Left renal pelvis (tissue), 4 donors: Measurements from ENCODE around the gene FBXO44. TPM values are rescaled to one million over a fixed set of nuclear protein-coding genes. Genes with fewer than 3 reads are reported as not detected.
A peak's percentile ranks its signal among the peaks of the same experiment; 100 is the strongest.

Source experiments
- DNase-seq, 4 donors: peaks; one replicate each; pipeline ENCODE4 v3.0.0-alpha.2; 2013; ENCODE audit warnings: low read depth in 4 of 4, low spot score in 3 of 4
- polyA plus RNA-seq, 4 donors: library from polyadenylated mRNA; unstranded; fragments of 120-200 nt; gene quantifications; one replicate each; pipeline ENCODE4 v1.2.1, GENCODE V29; 2013; ENCODE audit not compliant: insufficient read length in 4 of 4

FBXO44 gene
- polyA plus RNA-seq, 4 donors, result 6.0 to 21.1 (median 14.8) TPM

DNA sequence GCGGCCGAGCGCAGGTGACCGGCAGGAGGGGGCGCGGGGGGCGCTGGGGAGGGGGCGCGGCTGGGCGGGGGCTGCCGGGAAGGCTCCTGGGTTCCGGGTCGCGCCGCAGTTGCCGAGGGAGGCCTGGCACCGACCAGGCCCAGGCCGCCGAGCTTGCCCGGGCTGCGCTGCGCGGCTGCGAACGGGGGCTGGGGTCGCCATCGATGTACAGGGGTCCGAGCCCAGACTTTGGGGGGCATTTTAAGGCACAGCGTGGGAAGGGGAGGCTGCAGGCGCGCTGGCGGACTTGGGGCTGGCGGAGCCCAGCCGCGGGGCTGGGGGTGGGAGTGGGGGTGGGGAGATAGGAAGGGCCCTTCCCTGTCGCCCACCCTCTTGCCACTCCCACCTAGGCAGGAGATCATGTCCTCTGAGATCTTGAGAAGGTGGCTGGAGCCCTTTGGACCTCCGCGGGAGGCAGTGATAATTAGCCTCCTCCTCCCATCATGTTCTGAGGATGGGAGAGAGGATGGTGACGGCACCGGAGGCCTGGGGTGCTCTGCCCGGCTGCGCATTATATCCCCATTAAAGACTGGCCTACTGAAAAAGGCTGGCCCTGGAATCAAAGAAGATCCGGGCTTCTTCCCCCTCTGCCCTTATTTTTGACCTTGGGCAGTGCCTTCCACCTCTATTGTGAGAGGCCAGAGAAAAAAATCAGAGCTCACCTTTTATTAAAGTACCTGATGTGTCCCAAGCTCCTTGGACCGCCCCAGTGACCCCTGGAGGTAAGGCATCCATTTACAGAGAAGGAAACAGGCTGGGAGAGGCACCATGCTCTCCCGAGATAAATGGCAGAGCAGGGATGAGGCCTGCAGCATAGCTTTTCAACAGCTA lies 497 bp downstream of the FBXO44 start:
- no peak for DNase-seq

- DNase-seq, result no peak
Observed at GRCh38 chr1:11657654-11658053, 3.0 kb downstream of the FBXO44 start.

DNA sequence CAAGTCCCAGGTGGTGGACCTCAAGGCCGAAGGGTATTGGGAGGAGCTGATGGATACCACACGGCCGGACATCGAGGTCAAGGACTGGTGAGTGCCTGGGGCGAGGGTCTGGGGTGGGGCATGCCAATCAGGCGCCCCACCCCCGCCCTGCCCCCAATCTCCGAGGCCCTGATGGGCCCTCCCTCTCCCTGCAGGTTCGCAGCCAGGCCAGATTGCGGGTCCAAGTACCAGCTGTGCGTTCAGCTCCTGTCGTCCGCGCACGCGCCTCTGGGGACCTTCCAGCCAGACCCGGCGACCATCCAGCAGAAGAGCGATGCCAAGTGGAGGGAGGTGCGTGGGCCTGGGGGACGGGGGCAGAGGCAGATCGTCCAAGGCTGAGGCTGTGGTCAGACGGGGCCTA lies 3.9 kb downstream of the FBXO44 start:
- no peak for DNase-seq

GRCh38 chr1:11659748-11660147 lies 5.1 kb downstream of the FBXO44 start:
- no peak for DNase-seq

DNA sequence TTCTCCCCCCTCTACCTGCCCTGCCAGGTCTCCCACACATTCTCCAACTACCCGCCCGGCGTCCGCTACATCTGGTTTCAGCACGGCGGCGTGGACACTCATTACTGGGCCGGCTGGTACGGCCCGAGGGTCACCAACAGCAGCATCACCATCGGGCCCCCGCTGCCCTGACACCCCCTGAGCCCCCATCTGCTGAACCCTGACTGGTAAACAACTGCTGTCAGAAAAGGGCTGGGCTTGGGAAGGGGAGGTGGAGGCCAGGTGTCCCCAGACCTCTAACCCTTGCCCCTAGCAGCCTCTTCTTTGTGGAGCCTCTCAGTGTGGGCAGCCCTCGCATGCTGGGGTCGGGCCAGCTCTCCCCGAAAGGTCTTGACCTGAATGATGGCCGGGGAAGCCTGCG lies 6.4 kb downstream of the FBXO44 start:
- DNase-seq, result no peak

- no peak for DNase-seq
Observed at GRCh38 chr1:11664336-11665065, 9.8 kb downstream of the FBXO44 start.

- DNase-seq, result no peak
Observed at GRCh38 chr1:11668516-11668915, 13.8 kb downstream of the FBXO44 start.

DNA sequence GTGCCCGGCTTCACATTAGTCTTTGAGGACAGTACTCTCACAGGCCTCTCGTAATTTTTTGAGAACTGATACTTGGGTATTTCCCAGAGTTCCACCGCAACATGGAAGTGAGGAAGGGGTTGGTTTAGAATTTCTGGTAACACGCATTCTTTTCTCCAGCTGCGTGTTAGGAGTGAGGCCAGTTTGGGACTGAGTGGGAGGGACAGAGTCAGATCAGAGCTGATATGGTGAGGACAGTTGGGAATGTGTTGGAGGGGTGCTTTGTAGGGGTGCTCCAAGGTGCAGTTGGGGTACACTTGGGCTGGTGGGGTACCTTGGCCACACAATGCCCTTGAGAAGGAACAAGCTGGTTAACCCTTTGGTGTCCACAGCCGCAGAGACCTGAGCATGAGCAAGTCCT lies 16.1 kb downstream of the FBXO44 start:
- no peak for DNase-seq

- DNase-seq, result no peak
Observed at GRCh38 chr1:11671205-11671543, 16.5 kb downstream of the FBXO44 start.

DNA sequence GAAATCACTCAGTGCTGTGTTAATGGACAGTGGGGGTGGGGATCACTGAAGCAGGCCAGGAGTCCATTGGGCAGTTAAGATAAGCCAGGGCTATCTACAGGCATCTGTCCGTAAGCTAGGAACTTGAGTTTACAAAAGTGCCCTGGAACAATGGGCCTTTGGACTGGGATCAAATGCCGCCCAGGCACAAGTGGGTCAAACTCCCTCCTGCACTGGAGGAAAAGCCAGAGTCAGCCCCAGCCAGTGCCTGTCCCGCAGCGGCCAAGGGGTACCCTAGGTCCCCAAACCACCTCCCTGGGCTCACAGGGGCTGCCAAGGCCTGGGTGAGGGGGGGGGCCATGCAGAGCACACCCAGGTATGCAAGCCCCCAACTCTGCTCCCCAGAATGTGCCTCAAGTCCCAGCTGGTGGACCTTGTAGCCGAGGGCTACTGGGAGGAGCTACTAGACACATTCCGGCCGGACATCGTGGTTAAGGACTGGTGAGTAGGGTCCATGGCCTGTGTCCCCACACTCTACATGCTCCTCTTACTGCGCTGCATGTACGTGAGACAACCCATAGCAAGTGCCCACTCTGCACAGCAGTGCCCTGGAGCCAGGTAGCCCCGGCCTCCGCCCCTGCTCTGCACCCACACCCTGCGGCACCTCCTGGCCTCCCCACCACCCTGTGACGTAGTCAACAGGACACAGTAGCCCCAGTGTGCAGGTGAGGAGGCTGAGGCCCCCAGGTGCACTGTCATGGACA lies 17.0 kb downstream of the FBXO44 start:
- no peak for DNase-seq

GRCh38 chr1:11673089-11673769 lies 18.6 kb downstream of the FBXO44 start:
- no peak for DNase-seq

DNA sequence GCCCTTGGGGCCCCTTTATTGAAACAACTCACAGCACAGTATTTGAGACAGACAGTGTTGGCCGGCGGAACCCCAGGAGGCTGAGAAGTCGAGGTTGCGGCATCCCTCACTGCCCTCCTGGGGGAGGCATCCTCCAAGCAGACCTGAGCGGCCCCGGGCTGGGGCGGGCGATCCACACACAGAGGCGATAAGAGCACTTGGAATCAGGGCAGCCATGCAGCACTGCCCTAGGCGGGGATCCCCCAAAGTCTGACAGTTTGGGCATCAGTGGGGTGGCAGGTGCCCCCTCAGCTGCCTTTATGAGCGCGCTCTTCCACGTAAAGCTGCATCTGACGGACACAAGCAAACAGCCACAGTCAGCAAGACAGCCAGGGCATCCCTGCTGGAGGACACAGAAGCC lies 19.8 kb downstream of the FBXO44 start:
- DNase-seq, result no peak

DNA sequence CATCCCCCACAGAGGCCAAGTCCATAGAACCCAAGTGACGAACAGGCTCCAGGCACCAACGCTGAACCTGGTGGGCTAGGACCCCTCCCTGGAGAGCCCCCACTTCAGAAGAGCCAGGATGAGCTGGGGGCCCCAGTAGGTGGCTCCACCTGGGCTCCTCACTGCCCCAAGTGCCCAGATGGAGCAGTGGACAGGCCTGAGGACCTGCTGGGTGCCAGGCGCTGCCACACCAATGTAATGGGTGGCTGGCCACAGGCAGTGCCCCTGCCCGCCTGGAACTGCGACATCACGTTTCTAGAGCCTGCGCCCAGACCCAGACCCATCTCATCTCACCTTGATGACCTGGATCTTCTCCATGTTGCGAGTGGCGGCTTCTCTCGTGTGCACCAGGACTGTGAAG lies 20.6 kb downstream of the FBXO44 start:
- DNase-seq, result no peak

DNA sequence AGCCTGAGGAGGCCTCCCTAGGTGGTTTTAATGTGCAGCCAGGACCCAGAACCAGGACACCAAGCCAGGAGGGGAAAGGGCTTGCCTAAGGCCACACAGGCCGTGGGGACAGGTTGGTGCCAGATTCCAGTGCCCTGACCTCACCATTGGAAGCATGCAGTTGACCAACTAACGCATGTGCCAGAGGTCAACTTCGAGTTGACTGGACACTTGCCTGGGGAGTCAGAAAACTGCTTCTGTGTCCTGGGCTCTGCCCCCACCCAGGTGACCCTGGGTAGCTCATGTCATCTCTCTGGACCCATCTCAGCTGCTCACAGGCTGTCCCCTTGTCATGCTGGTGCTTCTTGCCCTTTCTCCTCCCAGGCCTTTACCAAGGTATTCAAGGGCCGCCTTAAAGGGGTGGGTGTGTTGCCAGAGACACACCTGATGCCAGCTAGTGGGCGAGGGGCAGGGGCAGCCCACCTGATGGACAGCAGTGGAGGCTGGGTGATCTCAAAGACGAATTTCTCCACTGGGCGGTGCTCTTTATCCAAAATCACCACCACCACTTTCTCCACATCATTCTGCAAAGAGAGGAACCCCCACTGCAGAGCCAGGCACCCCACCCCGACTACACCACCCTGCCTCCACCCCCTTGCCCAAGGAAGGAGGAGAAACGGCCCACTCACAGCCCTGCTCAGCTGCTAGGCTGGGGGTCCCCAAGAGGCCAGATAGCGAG lies 21.9 kb downstream of the FBXO44 start:
- no peak for DNase-seq

DNA sequence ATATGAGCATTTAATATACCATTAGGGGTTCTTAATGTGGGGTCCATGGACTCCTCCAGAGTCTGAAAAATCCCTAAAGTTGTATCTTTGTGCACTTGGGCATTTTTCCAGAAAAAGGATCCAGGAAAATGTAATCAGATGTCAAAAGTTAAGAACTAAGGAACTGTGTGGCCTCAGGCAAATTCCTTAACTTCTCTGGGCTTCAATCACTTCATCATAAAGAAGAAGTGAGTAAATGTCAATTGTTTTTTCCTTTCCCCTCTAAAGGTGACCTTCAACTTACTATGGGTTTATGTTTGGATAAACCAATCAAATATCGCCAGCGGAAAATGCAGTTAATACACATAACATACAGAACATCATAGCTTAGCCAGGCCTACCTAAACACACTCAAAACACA lies 23.8 kb downstream of the FBXO44 start:
- DNase-seq, result no peak

GRCh38 chr1:11680270-11681070 lies 25.8 kb downstream of the FBXO44 start:
- DNase-seq, result no peak

DNA sequence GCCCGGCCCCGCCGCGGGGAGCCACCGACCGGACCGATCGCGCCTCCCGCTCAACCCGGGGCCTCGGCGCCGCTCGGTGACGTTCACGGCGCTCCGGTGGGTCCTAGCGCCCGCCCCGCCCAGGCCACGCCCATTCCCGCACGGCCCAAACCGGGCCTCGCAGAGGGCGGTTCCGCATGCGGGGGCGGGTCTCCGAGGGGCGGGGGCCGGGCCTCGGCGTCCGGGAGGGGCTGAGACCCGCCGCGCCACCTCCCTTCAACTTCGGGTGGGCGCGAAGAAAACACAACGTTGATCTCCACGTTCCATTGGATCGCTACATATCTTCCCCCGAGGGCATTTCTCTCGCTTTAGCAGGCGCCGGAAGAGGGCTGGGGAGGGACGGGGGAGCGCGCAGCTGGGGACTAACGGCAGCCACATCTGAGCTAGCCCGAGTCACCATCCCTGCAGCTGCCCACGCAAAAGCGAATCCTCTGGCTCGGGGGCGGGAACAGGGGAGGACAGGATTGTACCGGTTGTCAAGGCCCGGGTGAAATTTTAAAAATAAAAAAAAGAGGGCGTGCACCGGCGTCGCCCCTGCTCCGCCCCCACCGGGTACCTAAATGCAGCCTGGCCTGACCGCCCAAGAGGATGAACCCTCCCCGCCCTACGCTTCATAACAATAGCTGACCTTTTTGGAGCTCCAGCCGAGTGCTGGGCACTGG lies 26.5 kb downstream of the FBXO44 start, which contains the start of gene MAD2L2:
TSS of gene MAD2L2 (minus strand) at position 78 of the 701 bp plus-strand sequence. CDS start 547 bp downstream, outside the sequence.
- DNase-seq, result peak in 1 of 4 donors; percentile 60

GRCh38 chr1:11682287-11682771 lies 27.7 kb downstream of the FBXO44 start:
- no peak for DNase-seq
